COLO668 (cell line): ENCODE results near the gene NCOA5.

ENCODE experiments used
- DNase-seq: peaks from one replicate; lab custom pipeline; 2025; ENCODE audit not compliant: unreplicated experiment; lab: John Stamatoyannopoulos, UW

The NCOA5 gene

GRCh38 chr20:46063151-46063550 lies 26.6 kb downstream of the NCOA5 start:
- DNase-seq, result no peak

DNA sequence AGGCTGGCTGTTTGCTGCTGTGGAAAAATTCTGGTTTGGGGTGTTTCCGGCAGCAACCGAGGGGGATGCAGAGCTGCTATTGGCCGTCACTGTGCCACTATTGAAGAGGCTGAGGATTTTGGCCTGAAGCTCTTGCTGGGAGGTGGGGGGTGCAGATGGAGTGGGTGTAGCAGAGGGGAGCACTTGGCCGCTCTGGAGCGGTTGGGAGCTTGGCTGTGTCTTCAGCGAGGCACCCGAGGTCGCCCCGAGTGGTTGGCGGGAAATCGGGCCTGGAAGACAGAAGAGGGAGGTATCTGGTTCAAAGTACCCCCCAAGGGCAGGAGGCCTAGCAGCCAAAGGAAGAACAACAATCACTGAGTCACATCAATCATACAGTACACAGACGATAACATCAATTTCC lies 27.1 kb downstream of the NCOA5 start:
- no peak for DNase-seq

- no peak for DNase-seq
These were observed 27.6 kb downstream of the NCOA5 start for GRCh38 chr20:46062151-46062550.

DNA sequence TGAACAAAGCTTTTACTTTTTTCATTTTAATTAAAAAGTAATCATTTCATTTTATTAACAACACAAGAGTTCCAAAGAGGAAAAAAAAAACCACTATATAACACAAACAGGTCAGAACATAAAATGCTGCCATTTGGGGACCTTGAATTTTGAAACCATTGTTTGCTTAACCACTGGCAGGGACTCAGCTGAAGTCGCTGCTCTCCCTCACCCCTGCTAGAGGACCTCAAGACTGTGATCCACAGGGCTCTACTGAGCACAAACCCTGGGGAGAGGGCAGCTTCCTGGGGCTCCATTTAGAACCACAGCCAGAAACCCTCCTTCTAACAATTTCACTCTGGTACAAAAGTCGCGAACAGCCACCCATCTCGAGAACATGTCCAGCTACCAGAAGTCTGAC lies 28.8 kb downstream of the NCOA5 start:
- no peak for DNase-seq

DNA sequence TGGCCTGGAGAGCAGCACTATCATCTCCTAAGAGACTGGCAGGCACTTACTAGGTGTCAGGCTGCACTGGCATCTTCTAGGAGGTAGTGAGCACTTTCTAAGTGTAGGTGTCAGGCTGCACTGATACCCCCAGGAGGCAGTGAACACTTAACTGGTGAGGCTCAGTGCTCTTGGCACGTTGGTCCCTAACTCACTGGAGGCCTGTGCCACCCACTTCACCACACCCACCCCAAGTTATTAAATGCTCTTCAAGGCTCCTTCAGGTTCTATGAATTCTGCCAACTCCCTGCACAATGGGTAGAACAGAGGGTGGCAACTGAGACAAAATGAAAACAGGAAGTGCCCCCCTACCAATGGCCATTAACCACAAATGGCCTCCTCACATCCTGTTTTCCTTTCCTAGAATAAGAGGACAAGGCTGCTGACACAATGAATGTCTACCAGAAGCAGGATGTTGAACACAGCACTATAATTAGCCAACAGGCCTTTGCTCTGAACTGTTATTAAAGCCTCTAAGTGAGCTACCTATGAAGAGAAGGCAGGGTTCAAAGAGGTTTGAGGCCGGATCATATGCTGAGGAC lies 29.4 kb downstream of the NCOA5 start:
- DNase-seq, result no peak

GRCh38 chr20:46058599-46059281 lies 31.0 kb downstream of the NCOA5 start:
- no peak for DNase-seq

DNA sequence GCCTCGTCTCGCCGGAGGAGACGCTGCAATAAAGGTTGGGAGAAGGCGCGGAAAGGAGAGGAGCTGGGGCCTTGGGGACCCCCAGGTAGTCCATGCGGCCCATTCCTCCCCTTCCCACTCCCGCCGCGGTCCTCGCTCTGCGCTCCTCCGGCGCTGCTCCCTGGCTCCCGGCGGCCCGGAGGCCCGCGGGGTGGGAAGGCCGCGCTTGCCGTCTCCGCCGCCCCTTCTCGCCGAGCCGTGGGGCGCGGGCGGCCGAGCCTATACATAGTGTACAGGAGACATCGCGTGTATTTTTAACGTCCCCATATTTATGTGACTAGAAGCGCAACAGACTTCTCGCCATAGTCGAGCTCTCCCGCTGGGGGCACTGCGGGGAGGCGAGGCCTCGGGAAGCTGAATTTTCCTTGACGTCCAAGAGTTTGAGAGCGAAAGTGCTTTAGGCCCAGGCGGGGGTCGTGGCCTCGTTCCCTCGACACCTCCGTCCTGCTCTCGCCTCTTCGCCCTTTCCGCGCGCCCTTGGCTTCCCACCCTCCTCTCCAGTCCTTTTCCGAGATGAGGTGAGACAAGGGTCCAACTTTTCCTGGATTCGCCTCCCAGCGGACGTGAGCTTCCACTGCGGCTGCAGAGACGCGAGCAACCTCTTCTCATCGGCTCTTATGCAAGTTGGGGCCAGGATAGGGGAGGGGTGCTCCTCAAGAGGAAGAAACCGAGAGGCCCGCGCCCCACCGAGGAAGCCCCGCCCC lies 31.7 kb downstream of the NCOA5 start:
- no peak for DNase-seq

- no peak for DNase-seq
These were observed 32.5 kb downstream of the NCOA5 start for GRCh38 chr20:46056970-46057855.

- no peak for DNase-seq
These were observed 33.5 kb downstream of the NCOA5 start for GRCh38 chr20:46056027-46056833.

- no peak for DNase-seq
These were observed 34.5 kb downstream of the NCOA5 start for GRCh38 chr20:46055269-46055668.

DNA sequence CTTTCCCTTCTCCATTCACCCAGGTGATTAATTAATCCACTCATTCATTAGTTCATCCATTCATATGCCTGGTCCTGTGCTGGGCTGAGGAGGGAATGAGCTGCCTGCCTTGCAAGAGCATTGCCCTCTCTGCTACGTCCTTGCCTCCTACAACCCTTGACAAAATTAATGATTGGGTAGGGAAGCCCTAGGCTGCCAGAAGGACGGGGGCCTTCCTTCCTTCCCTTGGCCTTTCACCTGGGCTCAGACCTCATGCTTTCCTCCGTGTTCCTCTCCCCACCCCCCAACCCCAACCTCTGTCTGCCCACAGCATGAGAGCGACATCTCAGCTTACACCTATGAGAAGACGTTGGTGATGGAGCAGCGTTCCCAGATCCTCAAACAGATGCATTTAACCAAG lies 35.2 kb downstream of the NCOA5 start:
- no peak for DNase-seq

- DNase-seq, result no peak
These were observed 36.3 kb downstream of the NCOA5 start for GRCh38 chr20:46053416-46053815.

- peak; percentile 50 for DNase-seq
These were observed 38.0 kb downstream of the NCOA5 start for GRCh38 chr20:46051556-46052308.

GRCh38 chr20:46050885-46051284 lies 38.9 kb downstream of the NCOA5 start:
- DNase-seq, result no peak

- DNase-seq, result no peak
These were observed 39.3 kb downstream of the NCOA5 start for GRCh38 chr20:46050444-46050843.

GRCh38 chr20:46049815-46050214 lies 39.9 kb downstream of the NCOA5 start:
- DNase-seq, result no peak

DNA sequence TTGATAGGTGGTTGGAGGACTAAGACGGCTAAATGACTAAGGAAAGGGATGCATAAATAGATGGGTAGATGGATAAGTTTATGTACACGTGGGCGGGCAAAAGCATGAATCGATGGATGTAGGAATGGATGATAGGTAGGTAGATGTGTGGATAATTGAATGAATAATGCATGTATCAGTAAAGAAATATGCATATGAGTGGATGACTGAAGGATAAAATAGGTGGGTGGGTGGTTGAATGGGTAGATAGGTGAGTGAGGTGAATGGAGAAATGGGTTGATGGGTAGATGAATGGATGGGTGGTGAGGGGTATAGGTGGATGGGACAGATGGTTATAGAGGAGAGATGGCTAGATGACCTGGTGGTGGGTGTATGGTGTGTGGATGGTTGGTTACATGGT lies 40.6 kb downstream of the NCOA5 start:
- DNase-seq, result no peak

GRCh38 chr20:46047821-46048220 lies 41.9 kb downstream of the NCOA5 start:
- DNase-seq, result no peak

- DNase-seq, result no peak
These were observed 43.0 kb downstream of the NCOA5 start for GRCh38 chr20:46046588-46047310.
